GM18951 (cell line): ENCODE results near the gene TTN.
"Not testable (repeated sequence)": the region's sequence is repeated elsewhere in the genome, so short reads cannot be mapped to it uniquely, and the experiment has no call there.

Experiments
- POLR2A ChIP-seq: IDR thresholded peaks from 4 replicates; pipeline ENCODE4 v1.6.1; 2011; ENCODE audit warnings: mild to moderate bottlenecking; ENCODE audit not compliant: insufficient read length, insufficient read depth; ENCODE audit errors: extremely low read depth
- in situ Hi-C: fragments of 300-500 bp; cut with MboI; formaldehyde crosslinking; loops from one replicate; pipeline ENCODE4 v1.12.0; 2022; ENCODE audit warnings: low sequenced_read_pairs, mixed read lengths, inconsistent platforms; ENCODE audit not compliant: unreplicated experiment

The TTN gene

DNA sequence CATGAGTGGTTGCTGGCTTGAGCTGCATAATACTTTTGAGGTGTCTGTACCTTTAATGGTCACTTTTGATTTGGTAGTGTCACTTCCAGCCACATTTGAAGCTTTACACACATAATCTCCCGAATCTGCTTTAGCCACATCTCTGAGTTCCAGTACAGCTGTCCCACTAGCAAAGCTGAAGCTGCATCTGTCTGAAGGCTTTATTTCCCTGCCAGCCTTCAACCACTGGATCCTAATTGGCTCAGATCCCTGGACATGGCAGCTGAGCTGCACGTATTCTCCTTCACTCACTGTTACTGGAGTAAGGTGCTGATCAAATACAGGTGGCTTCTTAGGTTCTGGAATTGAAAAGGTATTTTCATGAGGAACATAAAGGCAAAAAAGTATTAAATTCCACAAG is 99.7 kb downstream of the TTN start:
- in situ Hi-C loops = no loop called here
- no peak for TF ChIP-seq POLR2A

DNA sequence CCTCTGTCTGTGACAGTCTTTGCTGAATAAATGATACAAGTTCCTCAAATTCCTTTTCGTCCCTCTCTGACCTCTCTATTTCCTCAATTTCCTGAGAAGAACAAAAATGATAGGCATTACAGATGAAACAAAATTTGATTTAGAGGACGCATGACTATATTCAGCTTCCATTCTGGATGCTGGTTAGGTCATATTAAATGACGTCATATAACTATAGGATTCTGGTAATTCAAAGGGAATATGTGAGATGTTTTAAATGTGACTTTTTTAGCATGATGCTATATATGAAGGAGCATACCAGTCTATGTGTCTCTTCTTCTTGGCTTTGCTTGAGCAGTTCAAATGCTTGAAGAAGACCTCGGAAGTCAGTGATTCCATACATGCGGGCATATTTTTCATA is 102.3 kb downstream of the TTN start:
- no peak for TF ChIP-seq POLR2A
- in situ Hi-C loops = no loop called here

DNA sequence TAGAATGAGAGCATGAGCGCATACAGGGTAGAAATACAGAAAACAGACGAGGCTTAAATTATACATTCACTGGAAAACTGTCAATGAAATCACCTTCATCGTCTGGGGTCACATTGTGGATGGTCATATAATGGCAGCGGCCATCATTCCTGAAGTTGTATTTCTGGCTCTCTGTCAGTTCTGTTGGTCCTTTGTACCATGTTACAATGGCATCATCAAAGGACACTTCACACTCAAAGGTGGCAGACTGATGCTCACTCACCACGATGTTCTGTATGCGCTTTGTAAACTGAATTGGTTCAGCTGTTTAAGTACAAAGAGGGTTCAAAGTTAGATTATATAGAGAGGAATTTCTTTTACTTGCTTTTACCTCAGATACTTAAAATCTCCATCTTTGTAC is 104.9 kb downstream of the TTN start:
- in situ Hi-C loops = no loop called here
- no peak for TF ChIP-seq POLR2A

DNA sequence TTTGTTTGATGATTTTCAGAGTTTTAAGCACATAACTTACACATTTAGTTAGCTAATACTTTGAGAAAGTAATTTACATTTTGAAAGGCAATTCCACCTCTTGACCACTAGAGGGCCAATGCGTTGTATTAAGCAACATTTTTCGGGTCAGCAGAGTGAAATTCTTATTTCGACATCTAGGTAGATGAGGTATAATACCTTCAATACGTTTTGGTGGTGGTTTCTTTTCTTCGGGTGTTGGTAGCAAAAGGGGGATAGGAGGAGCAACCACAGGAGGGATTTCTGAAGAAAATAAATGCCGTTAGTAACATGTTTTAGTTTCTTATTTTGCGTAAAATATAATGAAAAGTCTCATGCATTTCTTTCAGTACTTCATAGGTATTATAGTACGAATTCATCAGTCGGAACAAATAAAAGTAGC is 106.3 kb downstream of the TTN start:
- TF ChIP-seq POLR2A = no peak
- in situ Hi-C loops = no loop called here

DNA sequence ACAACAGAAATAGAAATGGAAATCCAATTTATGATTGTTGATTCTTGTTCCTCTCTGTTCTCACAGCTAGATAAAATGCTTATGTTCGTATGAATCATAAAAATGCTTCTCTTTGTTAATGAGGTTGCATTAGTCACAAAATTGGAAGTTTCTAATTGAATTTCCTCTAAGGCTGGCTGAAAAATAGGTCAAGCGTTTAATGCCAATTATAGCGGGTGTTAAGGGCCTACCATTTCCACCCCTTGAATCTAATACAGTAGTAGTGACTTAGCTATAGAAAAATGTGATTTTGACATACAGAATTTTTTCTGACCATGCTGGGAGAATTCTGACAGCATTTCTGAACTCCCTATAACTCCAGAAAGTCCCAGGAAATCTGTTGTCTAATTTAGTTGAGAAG is 107.1 kb downstream of the TTN start:
- no peak for TF ChIP-seq POLR2A
- in situ Hi-C loops = no loop called here

DNA sequence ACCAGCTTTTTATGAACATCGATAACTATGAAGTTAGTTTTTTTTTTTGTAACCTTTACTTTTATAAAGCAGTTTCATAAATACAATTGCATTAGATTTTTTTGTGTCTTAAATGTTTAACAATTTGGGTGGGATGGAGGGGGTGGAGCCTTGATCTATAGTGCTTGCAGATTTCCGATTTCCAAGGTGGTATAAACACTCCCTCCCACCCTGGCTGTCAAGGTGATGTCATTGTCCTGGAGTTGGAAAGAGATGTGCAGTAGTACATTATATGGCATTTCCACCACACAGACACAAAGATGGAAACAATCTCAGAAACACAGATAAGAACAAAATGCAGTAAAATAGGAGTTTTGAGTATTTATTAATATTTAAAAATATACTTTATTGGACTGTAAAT is 114.4 kb downstream of the TTN start:
- no peak for TF ChIP-seq POLR2A
- in situ Hi-C loops = no loop called here

DNA sequence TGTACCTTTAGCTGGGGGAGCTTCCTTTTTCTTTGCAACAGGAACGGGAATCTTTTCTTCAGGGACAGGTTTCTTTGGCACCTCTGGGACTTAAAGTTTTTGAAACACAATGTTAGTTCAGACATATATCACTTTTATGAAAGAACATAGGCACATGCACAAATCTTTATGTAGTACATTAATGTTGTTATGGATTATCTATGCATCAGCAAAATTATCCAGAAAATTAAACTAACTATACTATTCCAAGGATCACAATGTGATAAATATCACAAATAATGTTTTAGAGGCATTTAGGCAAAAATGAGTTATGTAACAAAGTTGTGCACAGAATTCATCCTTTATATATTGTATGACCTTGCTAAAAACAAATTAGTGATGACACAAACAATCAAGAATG is 117.4 kb downstream of the TTN start:
- TF ChIP-seq POLR2A = no peak
- in situ Hi-C loops = no loop called here

DNA sequence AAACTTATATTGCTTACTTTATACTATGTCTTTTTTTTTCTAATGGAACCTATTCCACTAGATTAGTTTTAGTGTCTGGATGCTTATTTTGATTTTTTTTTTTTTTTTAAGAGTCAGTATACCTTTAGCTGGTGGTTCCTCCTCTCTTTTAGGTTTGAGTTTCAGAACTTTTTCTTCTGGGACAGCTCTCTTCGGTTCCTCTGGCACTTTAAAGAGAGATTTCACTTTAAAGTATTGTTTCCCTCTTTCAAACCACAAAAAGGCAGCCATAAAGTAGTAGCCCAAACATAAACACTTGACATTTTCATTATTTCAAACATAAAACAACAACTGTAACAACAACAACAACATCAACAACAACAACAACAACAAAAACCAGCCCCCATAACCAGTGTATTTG is 123.3 kb downstream of the TTN start:
- TF ChIP-seq POLR2A = no peak
- in situ Hi-C loops = no loop called here

DNA sequence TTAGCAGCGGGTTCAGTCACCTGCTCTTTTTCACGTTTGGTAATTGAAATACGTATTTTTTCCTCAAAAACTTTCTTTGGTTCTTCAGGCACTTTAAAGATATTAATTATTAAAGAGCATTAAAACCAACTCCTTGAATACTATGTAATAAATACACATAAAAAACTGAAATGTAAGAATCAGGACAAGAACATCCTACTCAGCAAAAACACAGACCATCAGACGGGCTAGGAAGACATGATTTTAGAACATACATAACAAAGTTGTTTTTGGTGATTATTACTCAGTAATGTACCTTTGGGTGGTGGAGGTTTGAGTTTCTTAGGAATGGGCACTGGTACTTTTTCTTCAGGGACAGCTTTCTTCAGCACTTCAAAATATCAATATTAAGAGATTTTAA is 126.1 kb downstream of the TTN start:
- in situ Hi-C loops = no loop called here
- no peak for TF ChIP-seq POLR2A

DNA sequence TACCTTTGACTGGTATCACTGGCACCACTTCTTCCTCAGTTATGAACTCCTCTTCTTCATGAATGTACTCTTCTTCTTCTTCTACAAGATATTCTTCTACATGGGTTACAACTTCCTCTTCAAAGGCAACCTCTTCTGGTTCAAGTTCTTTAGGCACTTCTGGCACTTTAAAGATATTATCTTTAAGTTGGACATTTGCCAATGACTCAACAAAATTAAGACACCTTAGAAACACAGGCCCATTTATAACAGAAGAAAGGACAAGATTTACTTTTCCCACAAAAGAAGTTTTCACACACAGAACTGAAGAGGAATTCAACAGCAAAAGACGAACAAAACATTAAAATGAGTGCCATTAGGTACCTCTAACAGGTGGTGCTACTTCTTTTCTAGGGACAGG is 127.3 kb downstream of the TTN start:
- in situ Hi-C loops = no loop called here
- no peak for TF ChIP-seq POLR2A

DNA sequence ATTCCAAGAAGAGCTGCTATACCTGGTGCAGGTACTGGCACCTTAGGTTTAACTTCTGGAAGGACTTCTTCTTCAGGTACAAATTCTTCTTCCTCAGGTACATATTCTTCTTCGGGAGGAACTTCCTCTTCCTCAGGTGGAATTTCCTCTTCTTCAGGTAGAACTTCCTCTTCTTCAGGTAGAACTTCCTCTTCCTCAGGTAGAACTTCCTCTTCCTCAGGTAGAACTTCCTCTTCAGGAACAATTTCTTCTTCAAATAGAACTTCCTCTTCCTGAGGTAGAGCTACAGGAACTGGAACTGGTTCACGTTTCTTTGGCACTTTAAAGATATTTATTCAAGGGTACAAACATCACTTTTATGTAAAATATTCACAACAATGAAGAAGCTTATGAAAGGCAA is 129.6 kb downstream of the TTN start:
- in situ Hi-C loops = no loop called here
- TF ChIP-seq POLR2A = no peak

DNA sequence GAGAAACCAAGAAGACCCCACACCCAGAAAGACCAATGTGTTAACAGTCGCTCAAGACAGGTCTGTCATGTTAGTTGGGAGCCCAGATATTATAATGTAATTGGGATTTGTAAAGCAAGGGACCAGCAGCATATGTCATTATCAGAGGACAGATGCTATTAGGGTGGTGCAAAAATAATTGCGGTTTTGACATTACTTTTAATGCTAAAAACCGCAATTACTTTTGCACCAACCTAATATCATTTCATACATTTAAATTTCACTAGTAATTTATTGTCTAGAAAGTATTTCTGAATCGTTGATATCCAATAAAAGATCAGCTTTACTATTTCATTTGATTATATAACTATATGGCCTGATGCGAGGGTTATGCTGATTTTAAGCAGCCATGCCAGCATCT is 131.2 kb downstream of the TTN start:
- in situ Hi-C loops = no loop called here
- no peak for TF ChIP-seq POLR2A

DNA sequence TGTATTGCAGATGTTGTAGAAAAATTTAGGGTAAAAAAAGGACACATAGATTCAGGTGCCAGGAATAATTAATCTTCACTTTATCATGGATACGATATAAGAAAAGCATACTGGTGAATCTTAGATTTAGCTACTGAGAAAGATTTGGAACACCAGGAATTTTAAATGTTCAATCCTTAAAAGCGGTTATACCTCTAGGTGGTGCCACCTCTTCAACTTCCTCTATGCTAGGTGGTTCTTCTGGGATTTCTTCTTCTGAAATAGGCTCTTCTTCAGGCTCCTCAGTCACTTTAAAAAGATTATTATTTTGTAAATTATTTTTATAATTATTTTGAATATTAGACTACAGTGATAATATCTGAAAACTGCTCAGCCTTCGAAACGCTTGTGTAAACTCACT is 133.1 kb downstream of the TTN start:
- no peak for TF ChIP-seq POLR2A
- in situ Hi-C loops = no loop called here

DNA sequence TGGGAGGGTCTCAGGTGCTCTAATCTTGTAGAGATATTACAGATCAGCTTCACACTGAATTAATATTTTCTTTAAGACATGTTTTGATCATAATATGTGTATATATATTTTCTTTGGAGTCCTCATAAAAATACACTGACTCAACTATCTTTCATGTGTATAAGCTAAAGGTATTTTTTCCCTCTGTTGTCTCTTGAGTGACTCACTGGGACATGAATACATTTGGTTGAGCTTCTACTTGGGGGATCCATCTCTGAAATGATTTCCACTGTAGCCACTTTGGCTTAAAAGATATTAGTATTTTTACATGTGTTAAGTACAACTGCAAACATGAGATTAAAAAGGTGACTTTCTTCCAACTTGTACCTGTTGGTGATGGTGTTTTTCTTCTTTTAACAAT is 140.8 kb downstream of the TTN start:
- no peak for TF ChIP-seq POLR2A

DNA sequence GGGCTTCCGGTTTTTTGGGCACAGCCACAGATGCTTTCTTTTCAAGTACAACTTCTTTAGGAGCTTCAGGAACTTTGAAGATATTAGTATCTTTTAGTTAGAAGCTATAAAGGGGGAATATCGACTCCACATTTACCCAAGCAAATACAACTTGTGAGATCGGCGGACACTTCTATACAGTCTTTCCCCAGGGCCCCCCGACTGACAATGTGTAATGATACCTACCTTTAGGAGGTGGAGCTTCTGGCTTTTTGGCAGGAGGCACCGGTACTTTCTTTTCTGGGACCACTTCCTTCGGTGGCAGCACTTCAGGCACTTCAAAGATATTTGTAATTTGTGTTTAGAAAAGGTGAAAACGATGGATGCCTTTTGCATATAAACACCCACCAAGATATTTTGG is 148.7 kb downstream of the TTN start:
- in situ Hi-C loops = not testable (repeated sequence)

More for the DNA sequence above, 140.8 kb downstream of the TTN start:
- in situ Hi-C loops = no loop called here
